Measurements from ENCODE around the gene LCA5. TPM values are rescaled to one million over a fixed set of nuclear protein-coding genes. Genes with fewer than 3 reads are reported as not detected.

Gene LCA5
- total RNA-seq, 1 experiment from 2014 or later = 7.0 TPM

DNA sequence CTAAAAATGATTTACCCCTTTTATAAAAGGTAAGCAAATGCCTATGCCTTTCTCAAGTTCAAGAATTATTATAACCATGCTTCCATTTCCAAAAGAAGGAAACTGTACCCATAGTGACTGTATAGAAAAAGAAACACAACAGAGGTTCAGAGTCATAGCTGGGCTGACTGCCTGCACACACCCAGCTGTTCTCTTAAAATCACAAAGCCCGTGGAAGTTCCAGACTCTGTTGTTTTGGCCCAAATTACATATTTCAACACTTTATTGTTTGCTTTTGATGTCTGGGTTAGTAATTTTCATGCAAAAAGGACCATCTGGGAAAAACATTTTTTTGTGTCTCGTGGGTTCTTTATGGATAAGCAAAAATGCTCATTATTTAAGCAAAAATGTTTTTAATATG, 99.2 kb downstream of the LCA5 start:
- BruUV-seq (replicated peaks) = no TSS peak
- TF ChIP-seq POLR2AphosphoS5 (IDR thresholded peaks at IDR 0.05; ENCODE audit: low read depth, low read length) (no peak), SIN3A (IDR thresholded peaks at IDR 0.05; ENCODE audit: borderline replicate concordance, insufficient read depth, low read depth, low read length) (no peak), TCF7L2 (IDR thresholded peaks at IDR 0.05; ENCODE audit: low read depth, low read length) (no peak)
- TF ChIP-seq, protein P1, sequence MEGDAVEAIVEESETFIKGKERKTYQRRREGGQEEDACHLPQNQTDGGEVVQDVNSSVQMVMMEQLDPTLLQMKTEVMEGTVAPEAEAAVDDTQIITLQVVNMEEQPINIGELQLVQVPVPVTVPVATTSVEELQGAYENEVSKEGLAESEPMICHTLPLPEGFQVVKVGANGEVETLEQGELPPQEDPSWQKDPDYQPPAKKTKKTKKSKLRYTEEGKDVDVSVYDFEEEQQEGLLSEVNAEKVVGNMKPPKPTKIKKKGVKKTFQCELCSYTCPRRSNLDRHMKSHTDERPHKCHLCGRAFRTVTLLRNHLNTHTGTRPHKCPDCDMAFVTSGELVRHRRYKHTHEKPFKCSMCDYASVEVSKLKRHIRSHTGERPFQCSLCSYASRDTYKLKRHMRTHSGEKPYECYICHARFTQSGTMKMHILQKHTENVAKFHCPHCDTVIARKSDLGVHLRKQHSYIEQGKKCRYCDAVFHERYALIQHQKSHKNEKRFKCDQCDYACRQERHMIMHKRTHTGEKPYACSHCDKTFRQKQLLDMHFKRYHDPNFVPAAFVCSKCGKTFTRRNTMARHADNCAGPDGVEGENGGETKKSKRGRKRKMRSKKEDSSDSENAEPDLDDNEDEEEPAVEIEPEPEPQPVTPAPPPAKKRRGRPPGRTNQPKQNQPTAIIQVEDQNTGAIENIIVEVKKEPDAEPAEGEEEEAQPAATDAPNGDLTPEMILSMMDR (IDR thresholded peaks at IDR 0.05) = no peak
- TF ChIP-seq, protein P2, sequence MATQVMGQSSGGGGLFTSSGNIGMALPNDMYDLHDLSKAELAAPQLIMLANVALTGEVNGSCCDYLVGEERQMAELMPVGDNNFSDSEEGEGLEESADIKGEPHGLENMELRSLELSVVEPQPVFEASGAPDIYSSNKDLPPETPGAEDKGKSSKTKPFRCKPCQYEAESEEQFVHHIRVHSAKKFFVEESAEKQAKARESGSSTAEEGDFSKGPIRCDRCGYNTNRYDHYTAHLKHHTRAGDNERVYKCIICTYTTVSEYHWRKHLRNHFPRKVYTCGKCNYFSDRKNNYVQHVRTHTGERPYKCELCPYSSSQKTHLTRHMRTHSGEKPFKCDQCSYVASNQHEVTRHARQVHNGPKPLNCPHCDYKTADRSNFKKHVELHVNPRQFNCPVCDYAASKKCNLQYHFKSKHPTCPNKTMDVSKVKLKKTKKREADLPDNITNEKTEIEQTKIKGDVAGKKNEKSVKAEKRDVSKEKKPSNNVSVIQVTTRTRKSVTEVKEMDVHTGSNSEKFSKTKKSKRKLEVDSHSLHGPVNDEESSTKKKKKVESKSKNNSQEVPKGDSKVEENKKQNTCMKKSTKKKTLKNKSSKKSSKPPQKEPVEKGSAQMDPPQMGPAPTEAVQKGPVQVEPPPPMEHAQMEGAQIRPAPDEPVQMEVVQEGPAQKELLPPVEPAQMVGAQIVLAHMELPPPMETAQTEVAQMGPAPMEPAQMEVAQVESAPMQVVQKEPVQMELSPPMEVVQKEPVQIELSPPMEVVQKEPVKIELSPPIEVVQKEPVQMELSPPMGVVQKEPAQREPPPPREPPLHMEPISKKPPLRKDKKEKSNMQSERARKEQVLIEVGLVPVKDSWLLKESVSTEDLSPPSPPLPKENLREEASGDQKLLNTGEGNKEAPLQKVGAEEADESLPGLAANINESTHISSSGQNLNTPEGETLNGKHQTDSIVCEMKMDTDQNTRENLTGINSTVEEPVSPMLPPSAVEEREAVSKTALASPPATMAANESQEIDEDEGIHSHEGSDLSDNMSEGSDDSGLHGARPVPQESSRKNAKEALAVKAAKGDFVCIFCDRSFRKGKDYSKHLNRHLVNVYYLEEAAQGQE (IDR thresholded peaks at IDR 0.05; ENCODE audit: insufficient read depth in 1 of 2, low read depth in 2 of 2, low read length in 1 of 2) = no peak
- POLR2A ChIA-PET = no interaction called here
- no peak for ATAC-seq
- no peak for DNase-seq (ENCODE audit: low read depth, low spot score)
- in situ Hi-C loops (cut with HindIII; ENCODE audit: low pct_unique_long_range_greater_than_20kb, low sequenced_read_pairs) (no loop called here), intact Hi-C loops (cut with micrococcal nuclease; ENCODE audit: unreplicated experiment) (no loop called here)
- H3K4me3 ChIP-seq (ENCODE audit: low read depth in 2 of 2, low read length in 2 of 2) = no peak overlapping the region
- no peak overlapping the region for H3K27ac ChIP-seq (ENCODE audit: low read length)
- H3K4me1 ChIP-seq (ENCODE audit: control insufficient read depth, insufficient read depth, low read length) = no peaks in the 10 kb centered on the region
- no peaks in the 10 kb centered on the region for H3K36me3 ChIP-seq (ENCODE audit: control insufficient read depth, insufficient read depth, low read length)
- H3K27me3 ChIP-seq (ENCODE audit: control insufficient read depth, insufficient read depth, low read length) = peaks cover 2% of the 10 kb centered on the region; the same call in 1 of the 2 replicates
- CTCF ChIA-PET = no interaction called here
- H3K9me3 ChIP-seq (ENCODE audit: control insufficient read depth, insufficient read depth, low read depth, low read length) = no peaks in the 10 kb centered on the region

DNA sequence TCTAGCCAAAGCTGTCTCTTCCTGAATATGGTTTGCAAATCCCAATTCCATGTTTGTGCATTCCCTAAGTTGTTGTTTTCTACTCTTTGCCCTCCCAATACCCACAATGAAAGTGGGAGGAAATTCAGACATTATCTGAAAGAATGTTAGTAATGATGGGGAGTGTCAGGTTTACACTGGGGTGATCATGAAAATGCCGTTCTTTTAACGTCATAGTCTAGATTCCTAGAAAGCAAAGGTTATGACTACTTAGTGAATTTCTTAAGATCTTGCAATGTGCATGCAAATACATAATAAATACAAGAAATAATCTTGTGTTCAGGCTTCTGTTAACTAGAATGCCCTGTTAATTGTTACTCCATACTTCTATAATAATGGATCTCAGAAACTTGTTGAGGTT, 101.0 kb downstream of the LCA5 start:
- no peaks in the 10 kb centered on the region for H3K4me1 ChIP-seq (ENCODE audit: control insufficient read depth, insufficient read depth, low read length)
- in situ Hi-C loops (cut with HindIII; ENCODE audit: low pct_unique_long_range_greater_than_20kb, low sequenced_read_pairs) = no loop called here
- ATAC-seq (no peak), DNase-seq (ENCODE audit: low read depth, low spot score) (no peak)
- ChIA-PET CTCF (no interaction called here), POLR2A (no interaction called here)
- intact Hi-C loops (cut with micrococcal nuclease; ENCODE audit: unreplicated experiment) = no loop called here
- no peaks in the 10 kb centered on the region for H3K9me3 ChIP-seq (ENCODE audit: control insufficient read depth, insufficient read depth, low read depth, low read length)
- H3K27ac ChIP-seq (ENCODE audit: low read length) = no peak overlapping the region
- no peak overlapping the region for H3K4me3 ChIP-seq (ENCODE audit: low read depth in 2 of 2, low read length in 2 of 2)
- no TSS peak for BruUV-seq (replicated peaks)
- TF ChIP-seq POLR2AphosphoS5 (IDR thresholded peaks at IDR 0.05; ENCODE audit: low read depth, low read length) = no peak
- no peak for TF ChIP-seq SIN3A (IDR thresholded peaks at IDR 0.05; ENCODE audit: borderline replicate concordance, insufficient read depth, low read depth, low read length)
- TF ChIP-seq, protein P2 (IDR thresholded peaks at IDR 0.05; ENCODE audit: insufficient read depth in 1 of 2, low read depth in 2 of 2, low read length in 1 of 2) = no peak
- no peaks in the 10 kb centered on the region for H3K36me3 ChIP-seq (ENCODE audit: control insufficient read depth, insufficient read depth, low read length)
- peaks cover 2% of the 10 kb centered on the region; the same call in 1 of the 2 replicates for H3K27me3 ChIP-seq (ENCODE audit: control insufficient read depth, insufficient read depth, low read length)
